ENCODE results near the gene PCDHGC4.

GRCh38 chr5:141528291-141528984 lies 43.6 kb downstream of the PCDHGC4 start:
- no peak for TF ChIP-seq POLR2A (IDR thresholded peaks at IDR 0.05; ENCODE audit: low read length)
- TF ChIP-seq GATA1 (IDR thresholded peaks at IDR 0.05; ENCODE audit: low read depth, low read length): no peak
